LNCaP clone FGC (cell line): ENCODE results near the gene PIM1.

Experiments used
- DNase-seq: peaks from one replicate; pipeline ENCODE4 v3.0.0-alpha.2; 2011; ENCODE audit warnings: low read depth
- H3K4me3 ChIP-seq: 2 replicates; pipeline ENCODE4 v1.5.1; 2011; ENCODE audit warnings: mild to moderate bottlenecking, low read depth, low read length, control low read depth
- CTCF ChIP-seq: IDR thresholded peaks from 2 replicates; pipeline ENCODE4 v1.5.1; 2012; ENCODE audit warnings: mild to moderate bottlenecking; ENCODE audit not compliant: control insufficient read depth, insufficient read depth; ENCODE audit errors: extremely low read depth

The PIM1 gene

DNA sequence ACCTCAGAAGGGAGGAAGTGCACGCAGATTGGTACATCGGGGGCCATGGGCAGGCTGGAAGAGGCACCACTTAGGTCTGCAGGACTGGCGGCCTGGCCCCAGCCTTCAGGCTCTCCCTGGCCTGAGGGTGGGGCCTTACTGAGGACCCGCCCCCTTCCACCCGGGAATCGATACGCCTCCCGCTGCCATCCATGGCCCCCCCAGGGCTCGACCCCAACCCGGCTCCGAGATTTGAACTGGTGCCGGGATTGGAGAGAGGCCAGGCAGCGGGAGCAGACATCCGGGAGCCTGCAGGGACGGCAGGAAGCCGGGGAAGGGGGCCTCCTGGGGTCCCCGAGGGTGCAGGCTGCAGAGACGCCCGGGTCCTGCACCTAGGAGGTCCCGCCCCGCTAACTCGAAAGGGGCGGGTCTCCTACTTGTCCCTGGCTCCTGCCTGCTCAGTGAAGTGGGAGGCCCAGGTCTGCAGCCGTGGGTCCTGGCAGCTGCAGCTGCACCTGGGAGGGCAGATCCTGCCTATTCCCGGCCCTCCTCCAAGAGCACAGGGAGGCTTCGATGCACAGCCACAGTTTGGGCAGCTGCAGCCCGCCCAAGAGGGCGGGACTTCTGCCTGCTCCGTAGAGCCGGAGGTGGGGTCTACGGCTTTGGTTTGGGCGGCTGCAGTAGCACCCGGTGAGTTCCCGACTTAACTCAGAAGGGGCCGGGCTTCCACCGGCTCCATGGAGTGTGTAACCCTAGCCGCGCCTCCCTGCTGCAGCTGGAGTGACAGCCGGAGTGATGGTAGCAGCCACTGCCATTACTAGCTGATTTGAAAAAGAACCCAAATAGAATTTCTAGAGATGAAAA, 52.4 kb downstream of the PIM1 start:
- peak; percentile 79 for DNase-seq
- H3K4me3 ChIP-seq = peak overlapping the region; percentile 44
- TF ChIP-seq CTCF = no peak

DNA sequence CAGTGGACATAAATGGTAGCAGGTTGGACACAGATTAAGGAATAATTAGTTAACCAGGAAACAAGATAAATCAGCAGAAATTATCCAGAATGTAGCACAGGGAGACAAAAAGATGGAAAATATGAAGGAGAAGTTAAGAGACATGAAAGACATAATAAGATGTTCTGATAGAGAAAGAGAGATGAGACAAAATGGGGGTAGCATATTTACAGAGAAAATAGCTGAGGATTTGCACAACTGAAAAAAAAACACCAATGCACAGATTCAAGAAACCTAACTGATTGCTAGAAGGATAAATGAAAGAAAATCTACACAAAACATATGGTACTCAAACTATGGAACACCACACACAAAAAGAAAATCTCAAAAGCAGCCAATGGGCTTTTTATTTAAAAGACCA, 53.0 kb downstream of the PIM1 start:
- no peak for TF ChIP-seq CTCF
- no peak for DNase-seq
- H3K4me3 ChIP-seq = peak overlapping the region; percentile 44
